Ectodermal cell (in vitro differentiated cells): ENCODE results near the gene TLE4.

Source experiments
- H3K27ac ChIP-seq: 2 replicates; pipeline ENCODE4 v1.7.0; 2013; ENCODE audit warnings: mild to moderate bottlenecking, low read depth, low read length; ENCODE audit not compliant: insufficient read depth, poor library complexity, severe bottlenecking
- H3K27me3 ChIP-seq: 2 replicates; pipeline ENCODE4 v1.7.0; 2013; ENCODE audit warnings: mild to moderate bottlenecking, low read length; ENCODE audit not compliant: insufficient read depth, control insufficient read depth, poor library complexity, severe bottlenecking
- H3K36me3 ChIP-seq: one replicate; pipeline ENCODE4 v1.7.0; 2013; ENCODE audit warnings: low read length; ENCODE audit not compliant: control insufficient read depth, insufficient read depth
- H3K4me1 ChIP-seq: one replicate; pipeline ENCODE4 v1.7.0; 2013; ENCODE audit warnings: low read length; ENCODE audit not compliant: control insufficient read depth, insufficient read depth
- H3K4me3 ChIP-seq: 2 replicates; pipeline ENCODE4 v1.7.0; 2013; ENCODE audit warnings: low read depth, low read length, control low read depth; ENCODE audit not compliant: insufficient read depth
- H3K9me3 ChIP-seq: 2 replicates; pipeline ENCODE4 v1.7.0; 2013; ENCODE audit warnings: mild to moderate bottlenecking, low read length, moderate library complexity; ENCODE audit not compliant: control insufficient read depth
- WGBS, 2 experiments: methylation state at CpG; one replicate each; pipeline ENCODE4 v1.1.7; 2013; ENCODE audit warnings: missing lambda C conversion rate in 2 of 2; 5-methylcytosine and 5-hydroxymethylcytosine counted together

TLE4 gene

DNA sequence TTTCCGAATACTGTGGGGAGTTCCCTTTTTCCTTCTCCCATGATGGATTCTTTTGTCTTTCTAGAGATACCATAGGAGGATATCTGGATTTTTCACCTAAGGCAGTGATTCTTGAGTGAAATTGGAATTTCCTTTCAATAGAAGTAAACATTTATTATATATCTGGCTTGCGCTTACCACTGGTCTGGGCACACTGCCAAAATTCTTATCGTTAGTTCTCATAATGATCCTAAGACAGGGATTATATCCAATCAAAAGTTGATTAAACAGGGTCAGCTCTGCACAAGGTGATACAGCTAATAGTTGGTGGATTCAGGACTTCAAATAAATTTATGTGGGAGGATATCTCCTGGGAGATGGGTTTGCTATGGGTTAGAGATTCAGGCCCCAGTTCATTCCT, 9.6 kb downstream of the TLE4 start:
- H3K4me3 ChIP-seq: no peak overlapping the region
- no peak overlapping the region for H3K27ac ChIP-seq
- H3K4me1 ChIP-seq: peaks cover 46% of the 10 kb centered on the region
- H3K36me3 ChIP-seq: peaks cover 7% of the 10 kb centered on the region
- 90 to 93% methylated on average over 3 of the region's 3 CpGs for WGBS, 2 experiments
- no peaks in the 10 kb centered on the region for H3K9me3 ChIP-seq
- H3K27me3 ChIP-seq: no peaks in the 10 kb centered on the region

DNA sequence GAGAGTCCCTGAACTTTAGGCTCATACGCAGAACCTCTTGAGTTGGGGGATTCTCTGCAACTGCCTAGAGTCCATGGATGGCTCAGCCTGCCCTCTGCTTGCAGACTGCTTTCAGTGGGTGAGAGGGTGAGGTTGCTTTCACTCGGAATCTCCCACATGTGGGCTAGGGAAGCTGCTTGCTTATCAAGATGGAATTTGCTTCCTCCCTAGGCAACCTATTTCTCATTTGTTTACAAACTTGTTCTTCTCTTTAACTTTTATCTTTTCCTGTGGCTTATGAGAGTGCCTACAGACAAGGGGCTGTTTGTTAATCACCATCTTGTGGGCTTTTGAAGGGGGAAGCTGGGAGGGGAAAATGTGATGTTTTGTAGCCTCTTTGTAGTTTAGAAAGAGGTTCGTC, 10.0 kb downstream of the TLE4 start:
- H3K27ac ChIP-seq: no peak overlapping the region
- WGBS, 2 experiments: 37 to 47% methylated on average over 3 of the region's 3 CpGs
- H3K4me1 ChIP-seq: peaks cover 46% of the 10 kb centered on the region
- H3K9me3 ChIP-seq: no peaks in the 10 kb centered on the region
- H3K36me3 ChIP-seq: peaks cover 8% of the 10 kb centered on the region
- no peak overlapping the region for H3K4me3 ChIP-seq
- H3K27me3 ChIP-seq: no peaks in the 10 kb centered on the region

DNA sequence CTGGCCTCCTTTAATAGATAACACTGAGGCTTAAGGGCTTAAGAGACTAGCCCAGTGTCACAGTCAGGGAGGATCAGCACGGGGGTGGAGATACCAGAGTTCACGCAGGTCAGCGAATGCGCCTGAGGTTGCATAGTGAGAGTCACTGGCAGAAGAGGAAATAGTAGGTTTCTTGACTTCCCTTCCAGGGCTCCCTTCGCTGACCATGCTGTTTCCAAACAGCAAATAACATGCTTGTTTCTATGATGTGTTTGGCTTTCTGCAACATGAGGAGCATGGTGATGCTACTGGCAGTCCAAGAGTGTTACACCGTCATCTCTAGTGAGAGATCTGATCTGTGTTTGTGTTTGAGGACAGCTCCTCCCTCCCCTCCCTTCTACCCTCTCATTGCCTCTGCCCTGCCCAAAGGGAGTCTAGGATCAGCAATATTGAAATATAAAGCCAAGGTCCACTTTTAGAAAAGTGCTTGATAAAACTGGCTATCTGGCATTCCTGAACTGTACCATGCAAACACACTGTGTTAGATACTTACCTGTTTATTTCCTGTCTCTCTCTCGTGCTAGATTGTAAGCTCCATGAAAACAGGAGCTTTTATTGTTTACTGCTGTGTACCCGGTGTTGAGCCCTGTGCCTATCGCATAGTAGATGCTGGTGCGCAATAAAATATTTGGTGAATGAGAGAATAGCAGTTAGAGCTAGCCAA, 12.3 kb downstream of the TLE4 start:
- no peaks in the 10 kb centered on the region for H3K27me3 ChIP-seq
- no peak overlapping the region for H3K4me3 ChIP-seq
- H3K9me3 ChIP-seq: no peaks in the 10 kb centered on the region
- no peak overlapping the region for H3K27ac ChIP-seq
- 75 to 78% methylated on average over 10 of the region's 10 CpGs for WGBS, 2 experiments
- H3K4me1 ChIP-seq: peaks cover 46% of the 10 kb centered on the region
- peaks cover 20% of the 10 kb centered on the region for H3K36me3 ChIP-seq

DNA sequence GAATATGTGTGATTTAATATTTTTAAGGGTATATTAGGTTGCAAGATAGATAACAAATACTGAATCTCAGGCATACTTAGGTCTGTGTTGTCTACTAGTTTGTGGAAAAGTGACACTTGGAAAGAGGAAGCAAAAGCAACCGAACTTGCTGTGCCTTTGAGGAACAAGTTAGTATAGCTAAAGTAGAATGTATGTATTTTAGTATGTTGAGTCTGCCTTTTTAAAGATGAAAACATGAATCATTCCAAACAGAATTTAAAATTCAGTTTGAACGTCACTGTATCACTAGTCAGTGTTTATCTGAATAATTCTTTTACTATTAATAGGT, 12.9 kb downstream of the TLE4 start:
- H3K27ac ChIP-seq: no peak overlapping the region
- no peaks in the 10 kb centered on the region for H3K9me3 ChIP-seq
- H3K27me3 ChIP-seq: no peaks in the 10 kb centered on the region
- 94 to 100% methylated on average over 1 to 2 of the region's 2 CpGs for WGBS, 2 experiments
- H3K4me1 ChIP-seq: peaks cover 46% of the 10 kb centered on the region
- H3K4me3 ChIP-seq: no peak overlapping the region
- peaks cover 18% of the 10 kb centered on the region for H3K36me3 ChIP-seq

DNA sequence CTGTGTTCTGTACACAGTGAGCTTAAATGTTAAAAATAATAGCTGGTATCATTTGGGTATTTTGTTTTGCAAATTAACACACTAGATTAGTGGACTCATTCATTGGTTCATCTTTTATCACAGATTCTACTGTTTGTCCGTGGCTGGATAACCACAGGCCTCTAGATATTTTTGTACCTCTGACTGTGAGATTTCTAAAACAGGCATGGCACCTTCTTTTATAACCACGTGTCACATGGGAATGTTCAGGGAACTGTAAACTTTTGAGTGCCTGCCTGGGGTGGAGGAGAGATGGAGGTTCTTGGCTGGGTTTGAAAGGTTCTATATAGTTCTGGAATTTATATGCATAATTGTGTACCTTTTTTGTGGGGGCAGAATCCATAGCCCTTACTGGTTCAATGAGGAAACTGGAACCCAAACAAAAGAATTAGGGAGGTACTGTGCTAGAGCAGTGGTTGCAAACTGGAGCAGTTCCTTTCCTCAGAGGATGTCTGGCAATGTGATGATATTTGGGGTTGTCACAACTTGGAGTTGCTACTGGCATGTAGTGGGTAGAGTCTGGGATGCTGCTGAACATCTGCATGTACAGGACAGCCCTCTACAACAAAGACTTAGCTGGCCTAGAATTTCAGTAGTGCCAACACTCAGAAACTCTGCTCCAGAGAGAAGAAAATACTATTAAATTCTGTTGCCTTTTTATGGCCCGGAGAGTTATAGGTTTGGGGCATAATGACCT, 16.9 kb downstream of the TLE4 start:
- Histone ChIP-seq H3K4me1 (peaks cover 11% of the 10 kb centered on the region), H3K4me3 (no peak overlapping the region), H3K27ac (no peak overlapping the region), H3K27me3 (no peaks in the 10 kb centered on the region), H3K9me3 (no peaks in the 10 kb centered on the region), H3K36me3 (peaks cover 13% of the 10 kb centered on the region)
- 96 to 98% methylated on average over 3 of the region's 3 CpGs for WGBS, 2 experiments

DNA sequence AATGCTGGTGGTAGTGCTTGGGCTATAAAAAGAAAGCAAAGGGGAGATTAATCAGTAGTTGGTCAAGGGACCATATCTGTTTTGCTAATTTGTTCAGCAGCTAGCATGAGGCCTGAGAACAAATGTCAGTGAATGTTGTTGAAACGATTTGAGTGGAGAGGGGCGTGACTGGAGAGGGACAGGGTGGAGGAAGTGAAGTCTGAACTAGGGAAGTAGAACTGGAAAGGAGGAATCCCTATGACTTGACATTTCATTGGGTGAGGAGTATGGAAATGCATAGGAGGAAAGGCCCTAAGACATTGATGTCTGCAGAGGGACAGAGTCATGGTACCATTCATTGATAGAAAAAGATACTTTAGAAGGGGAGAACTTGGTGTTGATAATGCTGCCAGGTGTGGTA, 19.7 kb downstream of the TLE4 start:
- H3K27ac ChIP-seq: no peak overlapping the region
- WGBS, 2 experiments: 88 to 95% methylated on average over 2 of the region's 2 CpGs
- no peak overlapping the region for H3K4me3 ChIP-seq
- peaks cover 6% of the 10 kb centered on the region for H3K4me1 ChIP-seq
- peaks cover 19% of the 10 kb centered on the region for H3K36me3 ChIP-seq
- H3K27me3 ChIP-seq: no peaks in the 10 kb centered on the region
- no peaks in the 10 kb centered on the region for H3K9me3 ChIP-seq

DNA sequence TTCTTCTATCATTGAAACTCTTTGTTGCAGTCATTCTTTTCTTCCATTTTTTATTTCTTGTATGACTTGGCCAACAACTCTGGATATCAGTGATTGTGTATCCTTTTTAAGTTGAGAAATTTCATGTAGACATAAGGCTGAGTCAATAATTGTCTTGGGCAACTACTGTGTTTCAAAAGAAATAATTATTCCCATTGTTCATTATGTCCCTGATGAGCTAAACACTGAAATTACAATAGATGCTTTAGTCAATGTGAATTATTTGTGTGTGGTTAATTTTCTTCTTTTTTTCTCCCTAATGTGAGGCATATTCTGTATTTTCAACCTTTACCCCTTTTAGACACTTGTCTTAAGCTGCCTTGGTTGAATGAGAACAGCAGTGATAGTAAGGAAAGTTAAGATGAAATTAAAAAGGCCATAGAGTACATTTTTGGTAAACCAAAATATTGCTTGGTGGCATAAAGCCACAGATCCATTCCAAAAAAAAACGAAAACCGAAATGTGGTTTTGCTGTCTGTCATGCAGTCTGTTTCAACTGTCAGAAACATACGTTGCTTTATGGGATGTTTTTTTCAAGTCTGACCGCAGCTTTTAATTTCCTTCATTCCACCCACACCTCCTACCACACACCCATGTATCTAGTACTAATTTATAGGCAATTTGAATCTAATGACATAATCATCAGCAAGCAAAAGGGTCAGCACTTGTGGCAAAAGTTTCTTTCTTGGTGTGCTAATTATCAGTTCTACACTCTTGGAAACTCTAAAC, 21.1 kb downstream of the TLE4 start:
- H3K4me3 ChIP-seq: no peak overlapping the region
- H3K27me3 ChIP-seq: no peaks in the 10 kb centered on the region
- no peak overlapping the region for H3K27ac ChIP-seq
- H3K4me1 ChIP-seq: peaks cover 6% of the 10 kb centered on the region
- H3K36me3 ChIP-seq: peaks cover 11% of the 10 kb centered on the region
- no peaks in the 10 kb centered on the region for H3K9me3 ChIP-seq
- 89 to 96% methylated on average over 3 to 4 of the region's 4 CpGs for WGBS, 2 experiments

DNA sequence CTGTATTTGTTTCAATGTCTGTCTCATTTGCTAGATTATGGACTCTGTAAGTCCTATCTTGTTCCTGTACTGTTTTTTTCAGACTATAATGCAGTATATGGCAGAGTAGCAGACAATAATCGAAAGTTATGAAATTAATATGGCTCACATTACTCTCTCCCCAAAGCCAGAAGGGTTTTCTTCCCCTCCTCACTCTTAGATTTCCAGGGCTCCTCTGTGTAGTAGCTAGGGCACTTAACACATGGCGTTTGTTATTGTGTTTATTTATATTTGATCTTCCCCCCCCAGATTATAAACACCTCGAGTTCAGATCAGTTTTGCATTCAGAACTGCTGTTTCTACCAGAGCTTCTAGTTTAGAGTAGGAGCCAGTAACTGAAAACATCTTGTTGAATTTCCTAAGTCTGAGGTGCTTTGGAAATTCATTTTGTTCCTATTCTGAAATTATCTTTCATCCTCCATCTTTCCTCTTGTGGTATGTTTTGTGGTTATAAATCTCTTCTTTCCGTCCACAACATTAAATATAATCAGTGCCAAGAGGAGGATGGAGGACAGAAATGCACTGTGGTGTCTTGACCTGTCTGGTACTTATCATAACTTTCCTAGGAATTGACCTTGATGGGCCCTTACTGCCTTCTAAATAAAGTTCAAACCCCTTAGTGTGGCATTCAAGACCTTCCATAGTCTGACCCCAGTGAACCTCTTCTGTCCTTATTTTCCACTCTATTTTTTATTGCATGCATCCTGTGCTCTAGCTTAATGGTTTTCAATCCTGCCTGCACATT, 27.0 kb downstream of the TLE4 start:
- no peaks in the 10 kb centered on the region for H3K4me1 ChIP-seq
- H3K36me3 ChIP-seq: peaks cover 31% of the 10 kb centered on the region
- WGBS, 2 experiments: 80 to 100% methylated on average over 1 to 4 of the region's 4 CpGs
- no peaks in the 10 kb centered on the region for H3K27me3 ChIP-seq
- no peak overlapping the region for H3K4me3 ChIP-seq
- no peak overlapping the region for H3K27ac ChIP-seq
- H3K9me3 ChIP-seq: no peaks in the 10 kb centered on the region

DNA sequence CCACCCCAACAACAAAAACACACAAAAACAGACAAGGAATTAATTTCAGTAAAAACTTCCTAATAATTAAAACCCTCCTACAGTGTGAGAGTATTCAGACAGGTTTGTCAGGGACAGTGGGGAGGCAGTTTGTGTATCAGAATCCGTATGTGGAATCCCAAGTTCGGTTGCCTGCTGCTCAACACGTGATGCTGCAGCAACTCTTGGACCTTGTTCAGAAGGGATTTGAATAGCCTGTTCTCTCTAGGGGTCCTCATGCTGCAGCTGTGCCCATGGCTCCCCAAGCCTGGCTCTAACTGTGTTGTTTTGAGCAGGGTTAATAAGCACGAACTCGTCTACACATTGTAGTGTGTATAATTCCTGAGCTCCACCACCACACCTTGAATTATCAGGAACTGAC, 28.7 kb downstream of the TLE4 start:
- Histone ChIP-seq H3K4me3 (no peak overlapping the region), H3K36me3 (peaks cover 37% of the 10 kb centered on the region), H3K27ac (no peak overlapping the region), H3K9me3 (no peaks in the 10 kb centered on the region), H3K4me1 (no peaks in the 10 kb centered on the region), H3K27me3 (no peaks in the 10 kb centered on the region)
- WGBS, 2 experiments: 86 to 91% methylated on average over 5 of the region's 5 CpGs
